Tibial artery (tissue), 4 donors: ENCODE data around the gene EHD2.

Source experiments
- DNase-seq, 2 donors: peaks; one replicate each; pipeline ENCODE4 v3.0.0-alpha.2; 2019
- H3K27ac ChIP-seq, 2 donors: fragments of 200-600 bp; sonication (generic) in 1 of 2; 1 replicate in 1 of 2; 2 replicates in 1 of 2; pipeline ENCODE4 v1.5.1; 2018 to 2019; ENCODE audit warnings: mild to moderate bottlenecking in 1 of 2
- H3K27me3 ChIP-seq, 2 donors: fragments of 200-600 bp; sonication (generic) in 1 of 2; one replicate each; pipeline versions ENCODE4 v1.5.1 to v1.6.0; 2016 to 2019
- H3K36me3 ChIP-seq, 3 donors: fragments of 200-600 bp; sonication (generic) in 2 of 3; one replicate each; pipeline ENCODE4 v1.5.1; 2016 to 2019; ENCODE audit warnings: mild to moderate bottlenecking in 2 of 3
- H3K4me1 ChIP-seq, 4 donors: fragments of 200-600 bp; sonication (generic) in 2 of 4; 1 replicate in 3 of 4; 2 replicates in 1 of 4; pipeline ENCODE4 v1.5.1; 2016 to 2019
- H3K4me3 ChIP-seq, 2 donors: fragments of 200-600 bp; sonication (generic) in 1 of 2; 1 replicate in 1 of 2; 2 replicates in 1 of 2; pipeline ENCODE4 v1.5.1; 2018 to 2019; ENCODE audit warnings: mild to moderate bottlenecking in 2 of 2
- H3K9me3 ChIP-seq, 3 donors: fragments of 200-600 bp; sonication (generic) in 1 of 3; one replicate each; pipeline ENCODE4 v1.5.1; 2016 to 2019
- intact Hi-C: fragments of 100-400 bp; cut with DNase I; formaldehyde crosslinking; loops from one replicate; pipeline ENCODE4 v1.15.0; 2023; ENCODE audit warnings: low total_unique reads
- TF ChIP-seq, protein P1 (sequence below), 2 experiments: fragments of 200-600 bp in 1 of 2; fragments of 450-650 bp in 1 of 2; IDR thresholded peaks; one replicate each; pipeline ENCODE4 v1.5.1; 2017 to 2019; ENCODE audit warnings: antibody characterized with exemption in 2 of 2, mild to moderate bottlenecking in 1 of 2, moderate library complexity in 1 of 2

The EHD2 gene

DNA sequence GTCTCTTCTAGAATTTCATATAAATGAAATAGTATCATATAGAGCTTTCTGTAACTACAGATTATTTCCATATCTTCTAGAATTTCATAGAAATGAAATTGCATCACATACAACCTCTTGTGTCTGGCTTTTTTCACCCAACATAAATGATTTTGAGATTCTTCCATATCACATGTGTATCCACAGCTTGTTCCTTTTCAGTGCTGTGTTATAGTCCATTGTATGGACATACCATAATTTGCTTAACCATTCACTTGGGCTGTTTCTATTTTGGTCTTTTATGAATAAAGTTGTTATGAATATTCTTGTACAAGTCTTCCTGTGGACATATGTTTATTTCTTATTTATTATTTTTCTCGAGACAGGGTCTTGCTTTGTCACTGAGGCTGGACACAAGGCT is 79.4 kb downstream of the EHD2 start:
- peaks cover 0 to 8% (median 3%) of the 10 kb centered on the region in 4 donors for H3K4me1 ChIP-seq
- peaks cover 0 to 8% (median 0%) of the 10 kb centered on the region in 3 donors for H3K36me3 ChIP-seq
- no peaks in the 10 kb centered on the region for H3K9me3 ChIP-seq
- no peak overlapping the region for H3K4me3 ChIP-seq
- intact Hi-C loops: no loop called here
- no peaks in the 10 kb centered on the region for H3K27me3 ChIP-seq
- H3K27ac ChIP-seq: no peak overlapping the region
- DNase-seq: no peak
- TF ChIP-seq, protein P1, sequence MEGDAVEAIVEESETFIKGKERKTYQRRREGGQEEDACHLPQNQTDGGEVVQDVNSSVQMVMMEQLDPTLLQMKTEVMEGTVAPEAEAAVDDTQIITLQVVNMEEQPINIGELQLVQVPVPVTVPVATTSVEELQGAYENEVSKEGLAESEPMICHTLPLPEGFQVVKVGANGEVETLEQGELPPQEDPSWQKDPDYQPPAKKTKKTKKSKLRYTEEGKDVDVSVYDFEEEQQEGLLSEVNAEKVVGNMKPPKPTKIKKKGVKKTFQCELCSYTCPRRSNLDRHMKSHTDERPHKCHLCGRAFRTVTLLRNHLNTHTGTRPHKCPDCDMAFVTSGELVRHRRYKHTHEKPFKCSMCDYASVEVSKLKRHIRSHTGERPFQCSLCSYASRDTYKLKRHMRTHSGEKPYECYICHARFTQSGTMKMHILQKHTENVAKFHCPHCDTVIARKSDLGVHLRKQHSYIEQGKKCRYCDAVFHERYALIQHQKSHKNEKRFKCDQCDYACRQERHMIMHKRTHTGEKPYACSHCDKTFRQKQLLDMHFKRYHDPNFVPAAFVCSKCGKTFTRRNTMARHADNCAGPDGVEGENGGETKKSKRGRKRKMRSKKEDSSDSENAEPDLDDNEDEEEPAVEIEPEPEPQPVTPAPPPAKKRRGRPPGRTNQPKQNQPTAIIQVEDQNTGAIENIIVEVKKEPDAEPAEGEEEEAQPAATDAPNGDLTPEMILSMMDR (IDR thresholded peaks at IDR 0.05): no peak
